ENCODE data around the gene DNASE1L1.

The DNASE1L1 gene

DNA sequence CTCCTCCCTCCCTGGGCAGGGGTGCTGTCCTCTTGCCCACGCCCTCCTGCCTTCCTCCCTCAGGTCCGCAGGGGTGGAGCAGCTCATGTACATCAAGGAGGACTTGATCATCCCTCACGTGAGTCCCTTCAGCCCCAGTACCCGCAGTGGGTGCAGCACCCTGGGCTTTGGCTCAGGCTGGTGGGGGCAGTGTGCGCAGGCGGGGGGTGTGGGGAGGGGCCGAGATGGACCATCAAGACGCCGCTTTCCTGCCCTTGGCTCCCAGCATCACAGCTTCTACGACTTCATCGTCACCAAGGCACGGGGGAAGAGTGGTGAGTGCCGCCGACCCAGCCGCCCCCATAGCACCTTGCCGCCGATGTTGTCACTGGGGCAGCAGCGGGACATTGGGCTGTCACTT lies 40.6 kb upstream of the DNASE1L1 start:
- no peak for TF ChIP-seq POLR2AphosphoS5 (IDR thresholded peaks at IDR 0.05; ENCODE audit: low read depth, low read length)
- TF ChIP-seq SIN3A (IDR thresholded peaks at IDR 0.05; ENCODE audit: borderline replicate concordance, insufficient read depth, low read length) = no peak
- TF ChIP-seq, protein P1, sequence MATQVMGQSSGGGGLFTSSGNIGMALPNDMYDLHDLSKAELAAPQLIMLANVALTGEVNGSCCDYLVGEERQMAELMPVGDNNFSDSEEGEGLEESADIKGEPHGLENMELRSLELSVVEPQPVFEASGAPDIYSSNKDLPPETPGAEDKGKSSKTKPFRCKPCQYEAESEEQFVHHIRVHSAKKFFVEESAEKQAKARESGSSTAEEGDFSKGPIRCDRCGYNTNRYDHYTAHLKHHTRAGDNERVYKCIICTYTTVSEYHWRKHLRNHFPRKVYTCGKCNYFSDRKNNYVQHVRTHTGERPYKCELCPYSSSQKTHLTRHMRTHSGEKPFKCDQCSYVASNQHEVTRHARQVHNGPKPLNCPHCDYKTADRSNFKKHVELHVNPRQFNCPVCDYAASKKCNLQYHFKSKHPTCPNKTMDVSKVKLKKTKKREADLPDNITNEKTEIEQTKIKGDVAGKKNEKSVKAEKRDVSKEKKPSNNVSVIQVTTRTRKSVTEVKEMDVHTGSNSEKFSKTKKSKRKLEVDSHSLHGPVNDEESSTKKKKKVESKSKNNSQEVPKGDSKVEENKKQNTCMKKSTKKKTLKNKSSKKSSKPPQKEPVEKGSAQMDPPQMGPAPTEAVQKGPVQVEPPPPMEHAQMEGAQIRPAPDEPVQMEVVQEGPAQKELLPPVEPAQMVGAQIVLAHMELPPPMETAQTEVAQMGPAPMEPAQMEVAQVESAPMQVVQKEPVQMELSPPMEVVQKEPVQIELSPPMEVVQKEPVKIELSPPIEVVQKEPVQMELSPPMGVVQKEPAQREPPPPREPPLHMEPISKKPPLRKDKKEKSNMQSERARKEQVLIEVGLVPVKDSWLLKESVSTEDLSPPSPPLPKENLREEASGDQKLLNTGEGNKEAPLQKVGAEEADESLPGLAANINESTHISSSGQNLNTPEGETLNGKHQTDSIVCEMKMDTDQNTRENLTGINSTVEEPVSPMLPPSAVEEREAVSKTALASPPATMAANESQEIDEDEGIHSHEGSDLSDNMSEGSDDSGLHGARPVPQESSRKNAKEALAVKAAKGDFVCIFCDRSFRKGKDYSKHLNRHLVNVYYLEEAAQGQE (IDR thresholded peaks at IDR 0.05; ENCODE audit: insufficient read depth in 1 of 2, low read depth in 2 of 2, low read length in 2 of 2) = no peak
- TF ChIP-seq TAF1 (IDR thresholded peaks at IDR 0.05; ENCODE audit: borderline replicate concordance, insufficient read depth, low read length) = no peak
- no peak for TF ChIP-seq FOXP2 (optimal IDR thresholded peaks at IDR 0.05; ENCODE audit: borderline replicate concordance, extremely low read depth, extremely low read length, insufficient read depth)

DNA sequence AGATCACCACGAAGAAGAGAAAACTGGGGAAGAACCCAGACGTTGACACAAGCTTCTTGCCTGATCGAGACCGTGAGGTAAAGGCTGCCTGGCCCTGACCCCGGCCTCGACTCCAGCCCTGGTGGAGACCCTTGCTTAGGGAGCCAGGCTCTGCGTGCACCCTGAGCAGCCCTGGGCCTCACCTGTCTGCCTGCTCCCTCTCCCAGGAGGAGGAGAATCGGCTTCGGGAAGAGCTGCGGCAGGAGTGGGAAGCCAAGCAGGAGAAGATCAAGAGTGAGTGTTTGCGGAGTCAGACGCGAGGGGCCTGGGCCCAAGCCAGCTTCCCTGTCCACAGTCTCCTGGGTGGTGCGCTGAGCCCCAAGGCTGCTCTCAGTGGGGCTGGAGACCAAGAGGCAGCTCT lies 39.4 kb upstream of the DNASE1L1 start:
- TF ChIP-seq FOXP2 (optimal IDR thresholded peaks at IDR 0.05; ENCODE audit: borderline replicate concordance, extremely low read depth, extremely low read length, insufficient read depth) (no peak), POLR2AphosphoS5 (IDR thresholded peaks at IDR 0.05; ENCODE audit: low read depth, low read length) (no peak)

DNA sequence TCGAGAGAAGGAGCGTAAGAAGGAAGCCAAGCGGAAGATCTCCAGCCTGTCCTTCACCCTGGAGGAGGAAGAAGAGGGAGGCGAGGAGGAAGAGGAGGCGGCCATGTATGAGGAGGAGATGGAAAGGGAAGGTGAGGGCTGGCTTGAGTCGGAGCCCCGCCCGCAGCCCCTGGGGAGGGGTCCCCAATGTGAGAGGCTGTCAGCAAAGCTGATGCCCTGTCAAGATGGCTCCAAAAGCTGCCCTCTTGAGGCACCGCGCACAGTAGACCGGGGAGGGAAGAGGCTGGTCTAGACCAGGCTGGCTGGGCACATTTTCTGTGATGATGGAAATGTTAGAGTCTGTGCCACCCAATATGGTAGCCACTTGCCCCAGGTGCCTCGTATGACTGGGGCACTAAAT lies 37.4 kb upstream of the DNASE1L1 start:
- no peak for TF ChIP-seq FOXP2 (optimal IDR thresholded peaks at IDR 0.05; ENCODE audit: borderline replicate concordance, extremely low read depth, extremely low read length, insufficient read depth)
- TF ChIP-seq POLR2AphosphoS5 (IDR thresholded peaks at IDR 0.05; ENCODE audit: low read depth, low read length) = no peak
- no peak for TF ChIP-seq TAF1 (IDR thresholded peaks at IDR 0.05; ENCODE audit: borderline replicate concordance, insufficient read depth, low read length)
- TF ChIP-seq SIN3A (IDR thresholded peaks at IDR 0.05; ENCODE audit: borderline replicate concordance, insufficient read depth, low read length) = no peak
- TF ChIP-seq, protein P1 (IDR thresholded peaks at IDR 0.05; ENCODE audit: insufficient read depth in 1 of 2, low read depth in 2 of 2, low read length in 2 of 2) = no peak

DNA sequence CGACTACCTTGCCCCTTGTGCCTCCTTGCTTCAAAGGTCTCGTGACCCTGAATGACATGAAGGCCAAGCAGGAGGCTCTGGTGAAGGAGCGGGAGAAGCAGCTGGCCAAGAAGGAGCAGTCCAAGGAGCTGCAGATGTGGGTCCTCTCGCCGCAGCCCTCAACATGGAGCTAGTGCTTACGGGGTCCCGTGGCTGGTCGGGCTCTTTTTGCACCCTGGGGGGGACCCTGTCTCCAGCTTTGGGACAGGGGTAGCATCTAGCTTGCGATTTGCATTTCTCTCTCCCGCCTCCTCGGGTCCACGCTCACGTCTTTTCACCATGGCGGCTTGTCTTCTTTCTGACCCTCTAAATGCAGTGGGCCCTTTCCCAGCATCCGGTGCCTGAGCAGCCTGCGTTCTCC lies 36.7 kb upstream of the DNASE1L1 start:
- no peak for TF ChIP-seq POLR2AphosphoS5 (IDR thresholded peaks at IDR 0.05; ENCODE audit: low read depth, low read length)
- TF ChIP-seq, protein P1 (IDR thresholded peaks at IDR 0.05; ENCODE audit: insufficient read depth in 1 of 2, low read depth in 2 of 2, low read length in 2 of 2) = no peak
- TF ChIP-seq TAF1 (IDR thresholded peaks at IDR 0.05; ENCODE audit: borderline replicate concordance, insufficient read depth, low read length) = no peak
- TF ChIP-seq FOXP2 (optimal IDR thresholded peaks at IDR 0.05; ENCODE audit: borderline replicate concordance, extremely low read depth, extremely low read length, insufficient read depth) = no peak
- no peak for TF ChIP-seq SIN3A (IDR thresholded peaks at IDR 0.05; ENCODE audit: borderline replicate concordance, insufficient read depth, low read length)

DNA sequence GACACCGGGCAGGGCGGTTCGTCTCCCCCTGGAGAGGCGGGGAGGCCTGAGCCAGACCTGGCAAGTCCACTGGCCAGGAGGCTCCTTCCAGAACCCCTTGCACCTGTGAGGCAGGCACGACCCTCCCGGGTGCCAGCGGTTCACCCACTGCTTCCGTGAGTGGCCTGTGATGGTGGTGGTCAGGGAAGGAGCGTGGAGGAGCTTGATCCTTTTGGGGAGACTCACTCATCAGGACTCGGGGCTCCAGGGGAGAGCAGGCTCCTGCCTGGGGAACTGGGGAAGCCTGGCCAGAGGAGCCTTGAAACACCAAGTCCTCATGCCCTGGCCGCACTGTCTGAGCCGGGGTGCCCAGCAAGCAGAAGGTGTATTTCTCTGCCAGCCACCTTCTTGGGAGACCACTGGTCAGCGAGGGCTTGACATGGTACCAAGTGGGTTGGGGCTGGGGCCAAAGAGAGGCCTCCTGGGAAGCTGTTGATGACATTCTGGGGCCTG lies 35.7 kb upstream of the DNASE1L1 start:
- TF ChIP-seq TAF1 (IDR thresholded peaks at IDR 0.05; ENCODE audit: borderline replicate concordance, insufficient read depth, low read length) = no peak
- no peak for TF ChIP-seq SIN3A (IDR thresholded peaks at IDR 0.05; ENCODE audit: borderline replicate concordance, insufficient read depth, low read length)
- TF ChIP-seq POLR2AphosphoS5 (IDR thresholded peaks at IDR 0.05; ENCODE audit: low read depth, low read length) = no peak
- TF ChIP-seq FOXP2 (optimal IDR thresholded peaks at IDR 0.05; ENCODE audit: borderline replicate concordance, extremely low read depth, extremely low read length, insufficient read depth) = no peak
- TF ChIP-seq, protein P1 (IDR thresholded peaks at IDR 0.05; ENCODE audit: insufficient read depth in 1 of 2, low read depth in 2 of 2, low read length in 2 of 2) = no peak

Measured in PFSK-1 (cell line).